Breast epithelium (tissue), 3 donors: ENCODE measurements around the gene PRKCSH.

ENCODE experiments used
- POLR2A ChIP-seq: fragments of 450-650 bp; IDR thresholded peaks from one replicate; pipeline ENCODE4 v1.6.1; 2016; ENCODE audit warnings: antibody characterized with exemption, mild to moderate bottlenecking, moderate library complexity
- POLR2AphosphoS5 ChIP-seq, 3 donors: sonication (generic); formaldehyde crosslinking; IDR thresholded peaks; one replicate each; pipeline ENCODE4 v1.6.1; 2017; ENCODE audit warnings: antibody characterized with exemption in 3 of 3
- TF ChIP-seq, protein P1 (sequence below), 3 donors: fragments of 450-650 bp; IDR thresholded peaks; one replicate each; pipeline ENCODE4 v1.5.1; 2016 to 2017; ENCODE audit warnings: antibody characterized with exemption in 3 of 3, mild to moderate bottlenecking in 3 of 3, moderate library complexity in 3 of 3

DNA sequence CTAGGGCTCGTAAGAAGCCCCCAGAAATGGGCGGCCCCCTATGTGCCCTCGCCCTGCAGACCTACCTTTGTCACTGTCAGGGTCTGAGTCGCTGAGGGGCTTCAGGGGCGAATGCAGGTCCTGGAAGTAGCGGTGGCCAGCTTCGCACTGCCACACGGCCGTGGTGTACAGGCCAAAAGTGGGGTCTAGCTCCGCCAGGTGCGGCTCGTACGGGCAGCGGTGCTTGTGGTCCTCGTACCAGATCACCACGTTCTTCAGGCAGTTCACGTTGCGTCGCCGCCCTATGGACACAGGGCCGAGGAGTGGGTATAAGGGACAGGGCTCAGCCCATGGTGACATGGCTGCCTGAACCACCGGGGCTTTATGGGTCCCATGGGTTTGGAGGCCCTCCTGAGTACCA is 60.5 kb downstream of the PRKCSH start:
- TF ChIP-seq, protein P1, sequence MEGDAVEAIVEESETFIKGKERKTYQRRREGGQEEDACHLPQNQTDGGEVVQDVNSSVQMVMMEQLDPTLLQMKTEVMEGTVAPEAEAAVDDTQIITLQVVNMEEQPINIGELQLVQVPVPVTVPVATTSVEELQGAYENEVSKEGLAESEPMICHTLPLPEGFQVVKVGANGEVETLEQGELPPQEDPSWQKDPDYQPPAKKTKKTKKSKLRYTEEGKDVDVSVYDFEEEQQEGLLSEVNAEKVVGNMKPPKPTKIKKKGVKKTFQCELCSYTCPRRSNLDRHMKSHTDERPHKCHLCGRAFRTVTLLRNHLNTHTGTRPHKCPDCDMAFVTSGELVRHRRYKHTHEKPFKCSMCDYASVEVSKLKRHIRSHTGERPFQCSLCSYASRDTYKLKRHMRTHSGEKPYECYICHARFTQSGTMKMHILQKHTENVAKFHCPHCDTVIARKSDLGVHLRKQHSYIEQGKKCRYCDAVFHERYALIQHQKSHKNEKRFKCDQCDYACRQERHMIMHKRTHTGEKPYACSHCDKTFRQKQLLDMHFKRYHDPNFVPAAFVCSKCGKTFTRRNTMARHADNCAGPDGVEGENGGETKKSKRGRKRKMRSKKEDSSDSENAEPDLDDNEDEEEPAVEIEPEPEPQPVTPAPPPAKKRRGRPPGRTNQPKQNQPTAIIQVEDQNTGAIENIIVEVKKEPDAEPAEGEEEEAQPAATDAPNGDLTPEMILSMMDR (IDR thresholded peaks at IDR 0.05): no peak
- TF ChIP-seq POLR2A (no peak), POLR2AphosphoS5 (IDR thresholded peaks at IDR 0.05) (no peak)
